ENCODE measurements around the gene KRT4. TPM values are rescaled to one million over a fixed set of nuclear protein-coding genes. Genes with fewer than 3 reads are reported as not detected.

Gene KRT4
- total and polyA plus RNA-seq, 2 experiments from 2014 or later = not detected

GRCh38 chr12:52784909-52785308 lies 29.0 kb downstream of the KRT4 start:
- Histone ChIP-seq H3K27ac (ENCODE audit: low read depth) (no peak overlapping the region), H3K4me1 (ENCODE audit: insufficient read depth) (no peaks in the 10 kb centered on the region), H3K79me2 (replicated peaks; ENCODE audit: insufficient read depth) (no peaks in the 10 kb centered on the region), H3K36me3 (ENCODE audit: insufficient read depth) (no peaks in the 10 kb centered on the region), H3K4me2 (no peak overlapping the region), H2AFZ (no peak overlapping the region), H3K27me3 (ENCODE audit: insufficient read depth) (no peaks in the 10 kb centered on the region), H3K9me2 (ENCODE audit: insufficient read depth) (no peaks in the 10 kb centered on the region), H4K20me1 (replicated peaks; ENCODE audit: insufficient read depth) (no peaks in the 10 kb centered on the region), H3K4me3 (no peak overlapping the region), H3F3A (replicated peaks; ENCODE audit: low read depth) (no peaks in the 10 kb centered on the region)
- Mint-ChIP-seq H3K4me1 (no peaks in the 10 kb centered on the region), H3K4me3 (no peak overlapping the region), H3K27me3 (ENCODE audit: insufficient read depth, low read depth, poor library complexity) (no peaks in the 10 kb centered on the region), H3K9me3 (no peaks in the 10 kb centered on the region), H3K27ac (no peak overlapping the region), H3K36me3 (ENCODE audit: low read depth) (no peaks in the 10 kb centered on the region)
- DNase-seq (ENCODE audit: low spot score) (no peak), ATAC-seq (no peak)
- TF ChIP-seq STAT1 (IDR thresholded peaks at IDR 0.05; ENCODE audit: unreplicated experiment) = no peak
- no peak for TF ChIP-seq JUNB (IDR thresholded peaks at IDR 0.05; ENCODE audit: unreplicated experiment)
- TF ChIP-seq POLR2AphosphoS5 (IDR thresholded peaks at IDR 0.05; ENCODE audit: low read depth) = no peak
- TF ChIP-seq ZNF462 (CRISPR knock-in tag; IDR thresholded peaks at IDR 0.05) = no peak
- TF ChIP-seq ZNF331 (CRISPR knock-in tag; IDR thresholded peaks at IDR 0.05; ENCODE audit: low read depth) = no peak
- TF ChIP-seq ZNF114 (CRISPR knock-in tag; IDR thresholded peaks at IDR 0.05) = no peak
- TF ChIP-seq CREB1 (CRISPR knock-in tag; IDR thresholded peaks at IDR 0.05; ENCODE audit: low read depth) = no peak
- no peak for TF ChIP-seq EZH2 (IDR thresholded peaks at IDR 0.05; ENCODE audit: low read depth, unreplicated experiment)
- no peak for TF ChIP-seq REST (IDR thresholded peaks at IDR 0.05; ENCODE audit: unreplicated experiment)
- TF ChIP-seq EZH2phosphoT487 (IDR thresholded peaks at IDR 0.05; ENCODE audit: unreplicated experiment) = no peak
- no peak for TF ChIP-seq NANOG (IDR thresholded peaks at IDR 0.05; ENCODE audit: borderline replicate concordance)
- TF ChIP-seq CTCF (conservative IDR thresholded peaks at IDR 0.05; ENCODE audit: low read depth in 2 of 2) = no peak
- TF ChIP-seq, protein P1, sequence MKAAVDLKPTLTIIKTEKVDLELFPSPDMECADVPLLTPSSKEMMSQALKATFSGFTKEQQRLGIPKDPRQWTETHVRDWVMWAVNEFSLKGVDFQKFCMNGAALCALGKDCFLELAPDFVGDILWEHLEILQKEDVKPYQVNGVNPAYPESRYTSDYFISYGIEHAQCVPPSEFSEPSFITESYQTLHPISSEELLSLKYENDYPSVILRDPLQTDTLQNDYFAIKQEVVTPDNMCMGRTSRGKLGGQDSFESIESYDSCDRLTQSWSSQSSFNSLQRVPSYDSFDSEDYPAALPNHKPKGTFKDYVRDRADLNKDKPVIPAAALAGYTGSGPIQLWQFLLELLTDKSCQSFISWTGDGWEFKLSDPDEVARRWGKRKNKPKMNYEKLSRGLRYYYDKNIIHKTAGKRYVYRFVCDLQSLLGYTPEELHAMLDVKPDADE (IDR thresholded peaks at IDR 0.05) = no peak
